GM12864 (cell line): ENCODE results near the gene ATP1A4.

Source experiments
- DNase-seq: peaks from one replicate; pipeline ENCODE4 v3.0.0-alpha.2; 2011; ENCODE audit warnings: low read depth
- H3K4me3 ChIP-seq: 2 replicates; pipeline ENCODE4 v1.5.1; 2011; ENCODE audit warnings: mild to moderate bottlenecking, low read depth, low read length, control low read depth
- TF ChIP-seq, protein P1 (sequence below): IDR thresholded peaks from 2 replicates; pipeline ENCODE4 v1.5.1; 2011; ENCODE audit warnings: low read depth, mild to moderate bottlenecking, moderate library complexity, low read length, control low read depth, inconsistent platforms; ENCODE audit errors: missing control alignments

ATP1A4 gene

DNA sequence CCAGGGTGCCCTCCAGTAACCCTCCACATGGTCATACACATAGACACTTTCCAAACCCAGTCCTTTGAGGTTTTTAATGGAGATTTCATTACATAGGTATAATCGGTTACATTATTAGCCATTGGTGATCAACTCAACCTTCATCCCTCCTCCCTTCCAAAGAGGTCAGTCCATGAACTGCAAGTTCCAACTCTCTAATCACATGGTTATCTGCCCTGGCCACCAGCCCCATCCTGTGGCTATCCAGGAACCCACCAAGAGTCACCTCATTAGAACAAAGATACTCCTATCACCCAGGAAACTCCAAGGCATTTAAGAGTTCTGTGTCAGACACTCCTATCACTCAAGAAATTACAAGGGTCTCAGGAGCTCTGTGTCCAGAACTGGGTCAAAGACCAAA, 12.2 kb downstream of the ATP1A4 start:
- TF ChIP-seq, protein P1, sequence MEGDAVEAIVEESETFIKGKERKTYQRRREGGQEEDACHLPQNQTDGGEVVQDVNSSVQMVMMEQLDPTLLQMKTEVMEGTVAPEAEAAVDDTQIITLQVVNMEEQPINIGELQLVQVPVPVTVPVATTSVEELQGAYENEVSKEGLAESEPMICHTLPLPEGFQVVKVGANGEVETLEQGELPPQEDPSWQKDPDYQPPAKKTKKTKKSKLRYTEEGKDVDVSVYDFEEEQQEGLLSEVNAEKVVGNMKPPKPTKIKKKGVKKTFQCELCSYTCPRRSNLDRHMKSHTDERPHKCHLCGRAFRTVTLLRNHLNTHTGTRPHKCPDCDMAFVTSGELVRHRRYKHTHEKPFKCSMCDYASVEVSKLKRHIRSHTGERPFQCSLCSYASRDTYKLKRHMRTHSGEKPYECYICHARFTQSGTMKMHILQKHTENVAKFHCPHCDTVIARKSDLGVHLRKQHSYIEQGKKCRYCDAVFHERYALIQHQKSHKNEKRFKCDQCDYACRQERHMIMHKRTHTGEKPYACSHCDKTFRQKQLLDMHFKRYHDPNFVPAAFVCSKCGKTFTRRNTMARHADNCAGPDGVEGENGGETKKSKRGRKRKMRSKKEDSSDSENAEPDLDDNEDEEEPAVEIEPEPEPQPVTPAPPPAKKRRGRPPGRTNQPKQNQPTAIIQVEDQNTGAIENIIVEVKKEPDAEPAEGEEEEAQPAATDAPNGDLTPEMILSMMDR = no peak
- no peak for DNase-seq

DNA sequence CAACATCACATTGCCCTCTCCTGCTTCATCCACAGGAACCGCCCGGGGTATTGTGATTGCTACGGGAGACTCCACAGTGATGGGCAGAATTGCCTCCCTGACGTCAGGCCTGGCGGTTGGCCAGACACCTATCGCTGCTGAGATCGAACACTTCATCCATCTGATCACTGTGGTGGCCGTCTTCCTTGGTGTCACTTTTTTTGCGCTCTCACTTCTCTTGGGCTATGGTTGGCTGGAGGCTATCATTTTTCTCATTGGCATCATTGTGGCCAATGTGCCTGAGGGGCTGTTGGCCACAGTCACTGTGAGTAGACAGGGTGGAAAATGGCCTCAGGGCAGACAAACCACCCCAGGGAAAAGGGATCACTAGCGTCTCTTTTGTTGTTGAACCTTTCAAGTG, 12.7 kb downstream of the ATP1A4 start:
- H3K4me3 ChIP-seq = no peak overlapping the region
- DNase-seq = no peak
- TF ChIP-seq, protein P1 = no peak

More for the DNA sequence above, 12.2 kb downstream of the ATP1A4 start:
- H3K4me3 ChIP-seq = no peak overlapping the region

DNA sequence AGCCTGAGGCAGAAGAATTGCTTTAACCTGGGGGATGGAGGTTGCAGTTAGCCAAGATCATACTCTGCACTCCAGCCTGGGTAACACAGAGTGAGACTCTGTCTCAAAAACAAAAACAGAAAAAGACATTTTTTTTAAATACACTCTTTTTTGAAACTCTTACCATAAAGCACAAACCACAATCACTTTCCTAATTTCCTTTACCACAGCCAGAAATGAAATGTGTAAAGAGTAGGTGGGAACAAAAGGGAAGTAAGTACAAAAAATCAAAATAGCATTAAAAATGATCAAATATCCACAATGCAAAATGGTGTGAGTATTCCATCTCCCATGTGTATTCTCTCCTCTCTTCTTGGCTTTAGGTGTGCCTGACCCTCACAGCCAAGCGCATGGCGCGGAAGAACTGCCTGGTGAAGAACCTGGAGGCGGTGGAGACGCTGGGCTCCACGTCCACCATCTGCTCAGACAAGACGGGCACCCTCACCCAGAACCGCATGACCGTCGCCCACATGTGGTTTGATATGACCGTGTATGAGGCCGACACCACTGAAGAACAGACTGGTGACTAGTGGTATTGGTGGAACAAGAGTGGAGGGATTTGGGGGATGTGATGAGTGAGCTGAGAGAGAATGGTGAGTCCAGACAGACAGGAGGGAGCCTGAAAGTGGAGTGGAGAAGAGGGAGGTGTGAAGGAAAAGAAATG, 14.9 kb downstream of the ATP1A4 start:
- no peak for DNase-seq
- H3K4me3 ChIP-seq = no peak overlapping the region
- TF ChIP-seq, protein P1 = no peak

DNA sequence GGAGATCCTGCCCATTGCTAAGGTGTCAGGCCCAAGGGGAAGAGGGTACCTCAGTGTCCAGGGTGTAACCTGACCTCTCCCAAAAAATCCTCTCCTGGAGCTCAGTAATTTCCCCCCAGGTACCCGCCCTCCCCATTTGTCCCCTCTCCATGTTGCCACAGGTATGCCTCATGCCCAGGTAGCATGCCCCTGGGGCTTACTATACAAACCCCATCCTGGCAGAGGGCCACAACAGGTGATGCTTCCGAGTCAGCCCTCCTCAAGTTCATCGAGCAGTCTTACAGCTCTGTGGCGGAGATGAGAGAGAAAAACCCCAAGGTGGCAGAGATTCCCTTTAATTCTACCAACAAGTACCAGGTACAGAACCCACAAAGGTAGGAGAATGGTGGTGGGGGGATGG, 15.7 kb downstream of the ATP1A4 start:
- TF ChIP-seq, protein P1 = no peak
- H3K4me3 ChIP-seq = no peak overlapping the region
- DNase-seq = no peak

DNA sequence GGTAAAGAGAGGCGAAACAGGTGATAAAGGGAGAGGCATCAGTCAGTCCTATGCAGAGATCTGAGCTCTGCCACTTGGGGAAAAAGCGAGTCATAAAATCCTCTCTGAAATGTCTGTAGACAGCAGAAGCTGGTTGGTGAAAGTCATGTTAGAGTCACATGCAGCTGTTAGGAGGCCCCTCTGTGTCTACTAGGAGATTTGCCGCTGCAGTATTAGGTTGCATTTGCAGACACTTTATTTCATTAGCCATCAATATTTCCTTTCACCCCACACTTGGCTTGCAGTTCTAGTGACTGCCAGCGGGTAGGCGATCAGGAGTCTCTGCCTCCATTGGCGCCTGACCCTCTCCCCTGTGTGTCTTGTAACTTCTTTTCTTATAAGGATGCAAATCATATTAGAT, 16.2 kb downstream of the ATP1A4 start:
- no peak for DNase-seq
- TF ChIP-seq, protein P1 = no peak
- no peak overlapping the region for H3K4me3 ChIP-seq

DNA sequence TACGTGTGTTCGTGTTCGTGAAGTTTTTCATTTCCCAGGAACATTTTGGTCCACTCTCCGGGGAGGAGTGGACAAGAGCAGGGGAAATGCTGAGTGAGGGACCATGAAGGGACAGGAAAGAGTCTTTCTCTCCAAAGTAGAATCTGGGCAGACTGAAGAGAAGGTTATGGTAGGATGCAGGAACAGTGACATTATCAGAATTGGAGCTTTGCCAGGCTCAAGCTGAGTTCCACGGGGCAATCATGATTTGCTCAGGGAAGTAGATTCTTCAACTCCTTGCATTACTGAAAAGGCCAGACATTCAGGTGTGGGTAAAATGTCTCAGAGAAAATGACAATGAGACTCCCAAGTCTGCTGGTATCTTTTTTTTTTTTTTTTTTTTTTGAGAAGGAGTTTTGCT, 16.6 kb downstream of the ATP1A4 start:
- TF ChIP-seq, protein P1 = no peak

DNA sequence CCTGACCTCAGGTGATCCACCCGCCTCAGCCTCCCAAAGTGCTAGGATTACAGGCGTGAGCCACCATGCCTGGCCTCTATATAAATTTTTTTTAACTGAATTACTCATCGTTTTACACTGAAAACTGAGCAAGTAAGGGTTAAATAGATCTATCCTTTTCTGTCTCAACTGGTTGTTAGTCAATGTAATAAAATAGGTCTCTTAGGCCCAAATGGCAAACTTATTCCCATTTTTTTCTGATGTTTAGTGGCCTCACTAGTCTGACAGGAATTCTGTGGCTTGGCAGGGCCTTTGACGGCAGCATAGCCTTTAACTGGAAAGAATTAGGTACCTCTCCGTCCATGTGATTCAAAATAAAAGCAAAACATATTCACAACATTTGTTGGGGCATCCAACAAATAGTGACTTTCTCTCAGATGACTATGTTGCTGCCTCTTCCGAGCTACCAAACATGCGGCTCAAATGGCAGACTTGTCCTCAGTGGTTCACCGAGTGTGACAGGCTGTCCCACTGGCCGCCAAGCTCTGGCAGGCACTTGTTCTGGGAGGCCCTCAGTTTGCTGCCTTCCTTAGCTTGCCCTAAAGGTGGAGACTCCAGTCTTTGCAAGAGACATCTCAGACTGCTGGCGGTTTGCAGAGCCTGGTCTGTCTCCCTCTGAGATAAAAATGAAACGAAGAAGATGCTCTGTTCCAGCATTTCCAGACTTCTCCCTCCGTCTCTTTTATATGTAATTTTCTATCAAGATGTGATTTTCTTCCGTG, 17.4 kb downstream of the ATP1A4 start:
- H3K4me3 ChIP-seq = no peak overlapping the region
- TF ChIP-seq, protein P1 = no peak
- no peak for DNase-seq

More for the DNA sequence above, 16.6 kb downstream of the ATP1A4 start:
- no peak overlapping the region for H3K4me3 ChIP-seq
- no peak for DNase-seq
